Measurements from ENCODE around the gene CTNND2.

DNA sequence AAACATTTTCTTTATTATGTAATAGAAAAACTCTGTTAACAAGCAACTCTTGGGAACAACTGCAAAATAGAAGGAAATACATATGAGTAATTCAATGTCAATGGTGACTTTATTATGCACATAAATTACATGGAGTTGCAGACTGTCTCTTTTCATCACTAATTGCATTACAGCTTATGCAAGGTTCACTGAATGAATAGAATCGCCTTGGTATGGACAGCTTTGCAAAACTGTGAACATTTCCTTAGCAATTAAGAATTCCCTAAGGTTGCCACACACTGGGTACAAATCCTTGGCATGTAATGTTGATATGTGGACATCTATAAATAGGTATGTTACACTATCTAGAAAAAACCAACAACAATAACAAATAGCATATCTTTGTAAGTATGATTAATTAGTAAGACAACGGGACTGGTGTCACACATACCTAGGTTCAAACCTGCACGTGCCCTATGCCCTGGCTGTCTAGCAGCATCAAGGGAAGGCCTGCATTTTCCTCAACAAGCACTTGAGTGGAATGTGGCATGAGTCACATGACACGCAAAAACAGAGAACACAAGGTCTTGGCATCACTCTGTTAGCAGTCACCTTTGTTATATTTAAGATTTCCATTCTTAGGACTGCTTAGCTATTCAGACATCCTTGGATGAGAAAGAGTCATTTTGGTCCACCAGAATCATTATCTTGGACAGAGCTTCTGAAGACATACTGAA lies 263.9 kb downstream of the CTNND2 start:
- no peak for TF ChIP-seq ZNF274 (IDR thresholded peaks at IDR 0.05; ENCODE audit: low read depth, low read length)
- no peak for TF ChIP-seq YY1 (IDR thresholded peaks at IDR 0.05; ENCODE audit: insufficient read depth, insufficient read length)
- TF ChIP-seq SUZ12 (IDR thresholded peaks at IDR 0.05; ENCODE audit: extremely low read depth, insufficient read depth, insufficient read length) = no peak
